Testis (tissue), 2 donors: ENCODE results near the gene VWA2.

Experiments used
- CTCF ChIP-seq, 3 experiments: fragments of 450-650 bp in 2 of 3; fragments of 200-600 bp in 1 of 3; sonication (generic) in 1 of 3; IDR thresholded peaks; one replicate each; pipeline ENCODE4 v1.5.1; 2016 to 2019; ENCODE audit warnings: antibody characterized with exemption in 3 of 3, mild to moderate bottlenecking in 2 of 3, moderate library complexity in 1 of 3
- POLR2A ChIP-seq: fragments of 450-650 bp; IDR thresholded peaks from one replicate; pipeline ENCODE4 v1.6.1; 2017; ENCODE audit warnings: antibody characterized with exemption, mild to moderate bottlenecking, moderate library complexity

- TF ChIP-seq CTCF (IDR thresholded peaks at IDR 0.05) (no peak), POLR2A (no peak)
These were observed 37.0 kb downstream of the VWA2 start for GRCh38 chr10:114276066-114276465.
